GM12865 (cell line): ENCODE measurements around the gene TNP2.

Experiments
- DNase-seq: peaks from one replicate; pipeline ENCODE4 v3.0.0; 2010; ENCODE audit warnings: low read depth
- H3K4me3 ChIP-seq: 2 replicates; pipeline ENCODE4 v1.5.1; 2011; ENCODE audit warnings: mild to moderate bottlenecking, low read depth, low read length, control low read depth
- CTCF ChIP-seq: IDR thresholded peaks from 2 replicates; pipeline ENCODE4 v1.5.1; 2011; ENCODE audit warnings: low read length, control low read depth, low read depth, inconsistent platforms; ENCODE audit not compliant: insufficient read depth; ENCODE audit errors: missing control alignments

Gene TNP2

DNA sequence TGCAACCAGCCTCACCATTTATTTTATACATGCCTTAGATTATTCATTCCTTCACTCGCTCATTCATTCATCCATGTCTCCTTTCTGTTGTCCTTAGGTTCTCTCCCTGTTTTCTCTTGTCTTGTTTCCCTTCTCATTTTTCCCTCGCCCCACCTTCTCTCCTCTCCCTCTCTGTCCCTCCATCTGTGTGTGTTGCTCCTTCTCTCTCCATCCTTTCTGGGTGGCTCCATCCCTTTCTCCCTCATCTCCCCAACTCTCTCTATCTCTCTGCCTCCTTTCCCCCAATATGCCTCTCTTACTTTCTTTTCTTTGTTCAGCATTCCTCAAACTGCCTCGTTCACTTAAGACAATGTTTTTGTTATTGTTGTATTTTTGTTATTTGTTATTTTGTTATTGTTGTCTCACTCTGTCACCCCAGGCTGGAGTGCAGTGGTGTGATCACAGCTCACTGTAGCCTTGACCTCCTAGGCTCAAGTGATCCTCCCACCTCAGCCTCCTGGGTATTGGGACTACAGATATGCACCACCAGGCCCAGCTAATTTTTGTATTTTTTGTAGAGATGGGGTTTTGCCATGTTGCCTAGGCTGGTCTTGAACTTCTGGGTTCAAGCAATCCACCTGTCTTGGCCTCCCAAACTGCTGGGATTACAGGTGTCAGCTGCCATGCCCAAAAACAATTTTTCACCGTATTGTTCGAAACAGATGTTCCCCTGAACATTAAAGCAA, 27.5 kb downstream of the TNP2 start:
- no peak overlapping the region for H3K4me3 ChIP-seq
- no peak for DNase-seq
- TF ChIP-seq CTCF, result no peak

- no peak overlapping the region for H3K4me3 ChIP-seq
- TF ChIP-seq CTCF, result no peak
Measured at GRCh38 chr16:11240636-11241473, 28.3 kb downstream of the TNP2 start.

GRCh38 chr16:11239644-11240632, 29.2 kb downstream of the TNP2 start:
- no peak overlapping the region for H3K4me3 ChIP-seq
- TF ChIP-seq CTCF, result no peak
- DNase-seq, result no peak

More at GRCh38 chr16:11240636-11241473, 28.3 kb downstream of the TNP2 start:
- DNase-seq, result no peak

GRCh38 chr16:11238272-11239202, 30.6 kb downstream of the TNP2 start:
- no peak for DNase-seq
- H3K4me3 ChIP-seq, result no peak overlapping the region
- no peak for TF ChIP-seq CTCF

GRCh38 chr16:11236461-11237254, 32.5 kb downstream of the TNP2 start:
- no peak for DNase-seq
- H3K4me3 ChIP-seq, result no peak overlapping the region
- TF ChIP-seq CTCF, result no peak

- H3K4me3 ChIP-seq, result no peak overlapping the region
- no peak for TF ChIP-seq CTCF
- no peak for DNase-seq
Measured at GRCh38 chr16:11235703-11235991, 33.5 kb downstream of the TNP2 start.
